HepG2 (cell line): ENCODE results near the gene CABP4. TPM values are rescaled to one million over a fixed set of nuclear protein-coding genes. Genes with fewer than 3 reads are reported as not detected.

Experiments used
- ATAC-seq: fragments of 200-7000 bp; cut with Tn5 transposase; 3 replicates; pipeline ENCODE4 v1.9.1; 2020; ENCODE audit warnings: mild to moderate bottlenecking, moderate library complexity
- BruUV-seq: library from RNA; stranded (reverse); fragments of 400-500 nt; replicated peaks from 2 replicates; lab custom pipeline; 2021; lab: Mats Ljungman, UMichigan
- CTCF ChIA-PET: fragments of 300-600 bp; formaldehyde crosslinking; extraction: SDS; loops from one replicate; lab custom pipeline; 2021; ENCODE audit warnings: low total read pairs, inconsistent platforms, low intra/inter-chr PET ratio; lab: Yijun Ruan, JAX
- POLR2A ChIA-PET: fragments of 350-600 bp; sonication (Branson Sonifier 250); formaldehyde crosslinking; loops from one replicate; lab custom pipeline; 2020; ENCODE audit warnings: antibody characterized with exemption, inconsistent platforms; lab: Yijun Ruan, JAX
- DNase-seq: peaks from one replicate; pipeline ENCODE4 v3.0.0-alpha.2; 2015; ENCODE audit warnings: low spot score
- FAIRE-seq: peaks from 3 replicates; lab custom pipeline; 2011; peaks lifted over from hg19 to GRCh38; lab: Jason Lieb, UNC
- H2AFZ ChIP-seq: one replicate; pipeline ENCODE4 v1.6.1; 2011; ENCODE audit warnings: low read length, inconsistent platforms
- H3K27ac ChIP-seq: fragments of 300-600 bp; 3 replicates; pipeline ENCODE4 v1.8.0; 2011; ENCODE audit warnings: mixed run types, mild to moderate bottlenecking, mixed read lengths, low read length, inconsistent platforms; ENCODE audit not compliant: insufficient read depth; ENCODE audit errors: extremely low read length
- H3K27me3 ChIP-seq, 2 experiments: fragments of 200-600 bp in 1 of 2; 2 replicates in 1 of 2; 3 replicates in 1 of 2; pipeline versions ENCODE4 v1.6.0 to v1.8.0; 2011; ENCODE audit warnings: low read length in 2 of 2, mild to moderate bottlenecking in 2 of 2, moderate library complexity in 2 of 2, inconsistent platforms in 1 of 2; ENCODE audit not compliant: insufficient read depth in 2 of 2, control insufficient read depth in 1 of 2
- H3K36me3 ChIP-seq, 2 experiments: fragments of 200-600 bp in 1 of 2; replicated peaks in 1 of 2; 2 replicates in 1 of 2; 3 replicates in 1 of 2; pipeline versions ENCODE4 v1.5.1 to v1.8.0; 2011; ENCODE audit warnings: low read length in 2 of 2, inconsistent platforms in 1 of 2; ENCODE audit not compliant: insufficient read depth in 2 of 2, control insufficient read depth in 1 of 2
- H3K4me1 ChIP-seq: 2 replicates; pipeline ENCODE4 v1.5.1; 2012; ENCODE audit warnings: low read length, inconsistent platforms; ENCODE audit not compliant: insufficient read depth
- H3K4me2 ChIP-seq: 2 replicates; pipeline ENCODE4 v1.6.0; 2011; ENCODE audit warnings: low read depth, low read length, inconsistent platforms
- H3K4me3 ChIP-seq, 3 experiments: fragments of 200-600 bp in 1 of 3; sonication (generic), shearing (Covaris generic) in 1 of 3; replicated peaks in 1 of 3; 2 replicates each; pipeline ENCODE4 v1.5.1; 2011 to 2016; ENCODE audit warnings: low read length in 3 of 3, inconsistent platforms in 2 of 3, low read depth in 2 of 3, mild to moderate bottlenecking in 2 of 3, control low read depth in 1 of 3, mixed read lengths in 1 of 3; ENCODE audit not compliant: insufficient read depth in 1 of 3
- H3K79me2 ChIP-seq: one replicate; pipeline ENCODE4 v1.6.1; 2011; ENCODE audit warnings: low read length, inconsistent platforms; ENCODE audit not compliant: insufficient read depth
- H3K9ac ChIP-seq: 2 replicates; pipeline ENCODE4 v1.6.0; 2011; ENCODE audit warnings: mild to moderate bottlenecking, low read depth, low read length, inconsistent platforms; ENCODE audit not compliant: insufficient read depth
- H3K9me3 ChIP-seq: 2 replicates; pipeline ENCODE4 v1.5.1; 2012; ENCODE audit warnings: mild to moderate bottlenecking, low read length
- H4K20me1 ChIP-seq: 2 replicates; pipeline ENCODE4 v1.6.0; 2011; ENCODE audit warnings: inconsistent platforms, mild to moderate bottlenecking, low read length, moderate library complexity; ENCODE audit not compliant: insufficient read depth
- ARNT ChIP-seq: fragments of 450-650 bp; IDR thresholded peaks from 2 replicates; pipeline ENCODE4 v1.6.1; 2017
- ATF2 ChIP-seq: sonication (generic); formaldehyde crosslinking; IDR thresholded peaks from 2 replicates; pipeline ENCODE4 v1.4.0; 2020; ENCODE audit warnings: missing genetic modification reagents
- BRD4 ChIP-seq: sonication (generic); formaldehyde crosslinking; IDR thresholded peaks from 2 replicates; pipeline ENCODE4 v1.4.0; 2020; ENCODE audit warnings: missing genetic modification reagents
- CENPT ChIP-seq: sonication (generic); formaldehyde crosslinking; IDR thresholded peaks from 2 replicates; pipeline ENCODE4 v1.8.0; 2022; ENCODE audit warnings: low read depth, mild to moderate bottlenecking, moderate library complexity, missing genetic modification reagents
- HES4 ChIP-seq: sonication (generic); formaldehyde crosslinking; IDR thresholded peaks from 2 replicates; pipeline ENCODE4 v1.9.0; 2021; ENCODE audit warnings: mild to moderate bottlenecking, missing genetic modification reagents, borderline replicate concordance
- HIVEP1 ChIP-seq: sonication (generic); formaldehyde crosslinking; IDR thresholded peaks from 2 replicates; pipeline ENCODE4 v1.4.0; 2020; ENCODE audit warnings: mild to moderate bottlenecking, missing genetic modification reagents
- HMG20B ChIP-seq: conservative IDR thresholded peaks from 2 replicates; pipeline ENCODE4 v1.6.1; 2016; ENCODE audit warnings: missing genetic modification reagents, missing compliant biosample characterization
- KDM4B ChIP-seq: sonication (generic); formaldehyde crosslinking; IDR thresholded peaks from 2 replicates; pipeline ENCODE4 v1.4.0; 2020; ENCODE audit warnings: missing genetic modification reagents
- KLF12 ChIP-seq: sonication (generic); formaldehyde crosslinking; IDR thresholded peaks from 2 replicates; pipeline ENCODE4 v1.4.0; 2020; ENCODE audit warnings: missing genetic modification reagents, borderline replicate concordance
- MATR3 ChIP-seq: sonication (generic); formaldehyde crosslinking; IDR thresholded peaks from 2 replicates; pipeline ENCODE4 v1.4.0; 2020; ENCODE audit warnings: missing genetic modification reagents
- MAZ ChIP-seq, 2 experiments: sonication (generic) in 1 of 2; formaldehyde crosslinking in 1 of 2; IDR thresholded peaks; 2 replicates each; pipeline versions ENCODE4 v1.5.0 to v1.6.1; 2012 to 2020; ENCODE audit warnings: low read depth in 2 of 2, mild to moderate bottlenecking in 2 of 2, borderline replicate concordance in 1 of 2, improper control_type of control experiment in 1 of 2, low read length in 1 of 2, missing genetic modification reagents in 1 of 2, moderate library complexity in 1 of 2
- POLR2AphosphoS5 ChIP-seq: IDR thresholded peaks from 2 replicates; pipeline ENCODE4 v1.6.1; 2012; ENCODE audit warnings: low read depth, low read length
- RORA ChIP-seq: sonication (generic); formaldehyde crosslinking; IDR thresholded peaks from 2 replicates; pipeline ENCODE4 v1.5.0; 2020; ENCODE audit warnings: mild to moderate bottlenecking, missing genetic modification reagents, moderate library complexity
- SCMH1 ChIP-seq: sonication (generic); formaldehyde crosslinking; IDR thresholded peaks from 2 replicates; pipeline ENCODE4 v1.9.0; 2021; ENCODE audit warnings: missing genetic modification reagents, mild to moderate bottlenecking, borderline replicate concordance
- TMF1 ChIP-seq: sonication (generic); formaldehyde crosslinking; IDR thresholded peaks from 2 replicates; pipeline ENCODE4 v1.8.1; 2022; ENCODE audit warnings: low read depth, missing genetic modification reagents
- ZBTB8A ChIP-seq: sonication (generic); formaldehyde crosslinking; IDR thresholded peaks from 2 replicates; pipeline ENCODE4 v1.4.0; 2020; ENCODE audit warnings: mild to moderate bottlenecking, low read depth, missing genetic modification reagents, borderline replicate concordance
- ZEB1 ChIP-seq: IDR thresholded peaks from 2 replicates; pipeline ENCODE4 v1.6.1; 2012; ENCODE audit warnings: mild to moderate bottlenecking, low read depth, inconsistent platforms; ENCODE audit not compliant: insufficient replicate concordance
- ZNF282 ChIP-seq: fragments of 450-650 bp; IDR thresholded peaks from 2 replicates; pipeline ENCODE4 v1.6.1; 2018; ENCODE audit not compliant: partially characterized antibody
- ZNF326 ChIP-seq: sonication (generic); formaldehyde crosslinking; IDR thresholded peaks from 2 replicates; pipeline ENCODE4 v1.4.0; 2020; ENCODE audit warnings: missing genetic modification reagents, borderline replicate concordance
- ZNF691 ChIP-seq: sonication (generic); formaldehyde crosslinking; IDR thresholded peaks from 2 replicates; pipeline ENCODE4 v1.4.0; 2020; ENCODE audit warnings: missing genetic modification reagents, low read depth, mild to moderate bottlenecking, borderline replicate concordance
- ZNF780A ChIP-seq: sonication (generic); formaldehyde crosslinking; IDR thresholded peaks from 2 replicates; pipeline ENCODE4 v1.8.0; 2022; ENCODE audit warnings: mild to moderate bottlenecking, missing genetic modification reagents, moderate library complexity
- ZNF782 ChIP-seq: sonication (generic); formaldehyde crosslinking; IDR thresholded peaks from 2 replicates; pipeline ENCODE4 v1.4.0; 2020; ENCODE audit warnings: missing genetic modification reagents, mild to moderate bottlenecking, borderline replicate concordance
- ZNF790 ChIP-seq: sonication (generic); formaldehyde crosslinking; IDR thresholded peaks from 2 replicates; pipeline ENCODE4 v1.8.0; 2022; ENCODE audit warnings: missing genetic modification reagents, mild to moderate bottlenecking, borderline replicate concordance
- ZNF841 ChIP-seq: sonication (generic); formaldehyde crosslinking; IDR thresholded peaks from 2 replicates; pipeline ENCODE4 v1.8.1; 2023; ENCODE audit warnings: missing genetic modification reagents, borderline replicate concordance
- ZNF891 ChIP-seq: sonication (generic); formaldehyde crosslinking; IDR thresholded peaks from 2 replicates; pipeline ENCODE4 v1.5.0; 2020; ENCODE audit warnings: mild to moderate bottlenecking, missing genetic modification reagents
- WGBS: methylation state at CpG from one replicate; pipeline ENCODE4 v1.1.6; 2017; ENCODE audit warnings: low lambda C conversion rate; 5-methylcytosine and 5-hydroxymethylcytosine counted together
- in situ Hi-C: cut with HindIII; loops from 2 replicates; pipeline ENCODE4 v1.10.0; 2017; ENCODE audit warnings: low pct_unique_long_range_greater_than_20kb; ENCODE audit not compliant: extremely low pct_ligation_motif_present
- intact Hi-C: fragments of 100-400 bp; cut with micrococcal nuclease; formaldehyde crosslinking; loops from one replicate; pipeline ENCODE4 v1.10.0; 2022; ENCODE audit not compliant: unreplicated experiment
- polyA plus RNA-seq, 8 experiments: library from polyadenylated mRNA; depleted of rRNA in 3 of 8; stranded (reverse) in 7 of 8; unstranded in 1 of 8; fragments of >200 nt; fragmentation: Illumina TruSeq in 4 of 8; extraction: Trizol in 4 of 8; gene quantifications; 2 replicates each; pipeline versions ENCODE4 v1.2.1 to v1.2.3, GENCODE V29; 2011 to 2016; ENCODE audit warnings: low read depth in 4 of 8, missing spikeins in 1 of 8, mixed read lengths in 1 of 8; ENCODE audit not compliant: insufficient read depth in 1 of 8
- total RNA-seq, 5 experiments: library from RNA; depleted of rRNA; stranded (reverse); fragments of >200 nt; fragmentation: Illumina TruSeq; extraction: Trizol; gene quantifications; 2 replicates each; pipeline ENCODE4 v1.2.3, GENCODE V29; 2016; ENCODE audit warnings: low read depth in 1 of 5

The CABP4 gene
- total and polyA plus RNA-seq, 2 of the 13 experiments (the other 11 are each of a cell fraction or from before 2014, with no cell fraction given) = not detected

GRCh38 chr11:67421430-67422031 is 33.6 kb upstream of the CABP4 start:
- ChIA-PET POLR2A (interaction anchor here (0.8 to 7.4 kb wide), 4 partner anchors 10 to 55 kb away, joined by 4 to 78 read pairs (median 6); partner anchors contain the start of genes PPP1CA and TBC1D10C), CTCF (no interaction called here)
- Histone ChIP-seq H3K36me3 (no peaks in the 10 kb centered on the region), H3K27ac (no peak overlapping the region), H3K4me3 (peak overlapping the region; percentile 28 to 70 (median 30); a peak in 4 of 6 replicates), H3K9ac (no peak overlapping the region), H3K79me2 (no peaks in the 10 kb centered on the region), H3K4me1 (peaks cover 62% of the 10 kb centered on the region), H4K20me1 (no peaks in the 10 kb centered on the region), H2AFZ (no peak overlapping the region), H3K4me2 (peak overlapping the region; percentile 70), H3K9me3 (no peaks in the 10 kb centered on the region), H3K27me3 (peaks cover 3 to 29% of the 10 kb centered on the region in 2 experiments; a peak in 3 of 5 replicates)
- no TSS peak for BruUV-seq
- FAIRE-seq = no peak
- WGBS = 58% methylated on average over 19 of the region's 22 CpGs
- in situ Hi-C loops = no loop called here
- DNase-seq = no peak
- ATAC-seq = no peak
- intact Hi-C loops = no loop called here
- TF ChIP-seq ZNF841 (CRISPR knock-in tag) (no peak), CENPT (CRISPR knock-in tag) (no peak), MATR3 (CRISPR knock-in tag) (no peak), KDM4B (no peak), ZNF691 (CRISPR knock-in tag) (0 out of 2 replicates have a peak, but pooled peaks have one; percentile 25), POLR2AphosphoS5 (no peak), ZNF282 (no peak), SCMH1 (no peak), ARNT (no peak), HMG20B (CRISPR knock-in tag) (no peak), ZBTB8A (CRISPR knock-in tag) (no peak), ZNF891 (CRISPR knock-in tag) (0 out of 2 replicates have a peak, but pooled peaks have one; percentile 2), BRD4 (CRISPR knock-in tag) (no peak), KLF12 (no peak), HIVEP1 (CRISPR knock-in tag) (no peak), ZNF782 (CRISPR knock-in tag) (no peak), TMF1 (no peak), ZEB1 (peak; percentile 62), MAZ (IDR thresholded peaks at IDR 0.05; ENCODE audit: borderline replicate concordance, low read depth, low read length) (no peak), MAZ (CRISPR knock-in tag; IDR thresholded peaks at IDR 0.05; ENCODE audit: low read depth) (no peak), ATF2 (CRISPR knock-in tag) (no peak), ZNF780A (CRISPR knock-in tag) (no peak), HES4 (CRISPR knock-in tag) (no peak), ZNF326 (no peak), RORA (no peak), ZNF790 (CRISPR knock-in tag) (no peak)
